ENCODE measurements around the gene TNNC1.

TNNC1 gene

GRCh38 chr3:52441772-52442332 lies 12.0 kb downstream of the TNNC1 start:
- no peak for DNase-seq

- DNase-seq: no peak
These were observed 12.6 kb downstream of the TNNC1 start for GRCh38 chr3:52441091-52441771.

DNA sequence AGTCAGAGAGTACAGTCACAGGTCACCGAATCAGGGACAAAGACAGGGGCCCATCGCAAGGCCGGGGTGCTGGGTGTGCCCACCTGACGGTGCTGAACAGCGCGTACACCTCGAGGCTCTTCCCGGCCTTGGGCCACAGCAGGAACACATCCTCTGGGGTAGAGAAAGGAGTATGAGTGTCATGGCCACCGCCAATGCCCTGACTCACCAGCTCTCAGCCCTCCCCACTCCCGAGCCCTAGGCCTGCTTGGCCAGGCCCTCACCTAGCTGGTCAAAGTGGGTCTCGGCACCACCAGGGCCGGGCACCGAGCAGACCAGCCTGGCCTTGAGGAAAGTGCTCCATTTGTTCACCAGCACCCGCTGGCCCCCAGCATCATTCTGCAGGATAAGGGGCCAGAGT lies 13.2 kb downstream of the TNNC1 start:
- no peak for DNase-seq

GRCh38 chr3:52440249-52440551 lies 13.6 kb downstream of the TNNC1 start:
- DNase-seq: no peak

- no peak for DNase-seq
These were observed 14.2 kb downstream of the TNNC1 start for GRCh38 chr3:52439426-52440248.

- DNase-seq: no peak
These were observed 15.0 kb downstream of the TNNC1 start for GRCh38 chr3:52438579-52439425.

- DNase-seq: no peak
These were observed 15.8 kb downstream of the TNNC1 start for GRCh38 chr3:52438104-52438376.

DNA sequence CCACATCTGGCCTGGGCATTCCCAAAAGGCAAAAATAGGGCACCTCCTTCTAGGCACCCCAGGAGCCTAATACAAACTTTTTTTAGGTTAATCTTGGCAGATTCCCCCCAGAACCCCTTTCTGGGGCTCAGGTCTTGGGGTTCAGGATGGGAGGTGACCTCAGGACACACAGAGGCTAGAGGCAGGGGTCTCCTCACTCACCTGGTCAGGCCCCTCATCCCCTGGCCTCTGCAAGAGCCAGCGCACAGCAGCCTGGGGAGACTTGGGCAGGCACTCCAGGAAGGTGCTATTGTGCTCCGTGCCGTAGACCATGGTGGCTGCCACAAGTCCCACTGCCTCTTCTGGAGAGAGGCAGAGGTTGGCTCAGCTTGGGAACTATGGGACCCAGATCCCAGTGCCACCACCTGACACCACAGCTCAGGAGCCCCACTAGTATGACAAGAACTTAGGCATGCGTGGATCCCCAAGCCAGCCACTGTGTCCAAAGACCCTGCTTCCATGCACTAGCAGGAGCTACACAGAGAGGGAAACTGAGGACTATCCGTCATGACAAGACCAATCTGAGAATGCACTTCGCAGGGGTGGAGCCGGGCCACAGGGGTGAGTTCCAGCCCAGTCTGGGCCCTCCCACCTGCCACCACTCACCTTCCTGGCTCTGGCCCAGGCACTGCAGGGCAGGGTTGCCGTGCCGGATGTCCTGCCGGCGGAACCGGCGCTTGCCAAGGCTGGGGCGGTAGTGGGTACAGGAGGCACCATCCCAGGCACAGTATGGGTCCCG lies 16.3 kb downstream of the TNNC1 start:
- DNase-seq: no peak

- DNase-seq: no peak
These were observed 17.2 kb downstream of the TNNC1 start for GRCh38 chr3:52436500-52437149.

GRCh38 chr3:52435246-52436101 lies 18.4 kb downstream of the TNNC1 start:
- DNase-seq: no peak

DNA sequence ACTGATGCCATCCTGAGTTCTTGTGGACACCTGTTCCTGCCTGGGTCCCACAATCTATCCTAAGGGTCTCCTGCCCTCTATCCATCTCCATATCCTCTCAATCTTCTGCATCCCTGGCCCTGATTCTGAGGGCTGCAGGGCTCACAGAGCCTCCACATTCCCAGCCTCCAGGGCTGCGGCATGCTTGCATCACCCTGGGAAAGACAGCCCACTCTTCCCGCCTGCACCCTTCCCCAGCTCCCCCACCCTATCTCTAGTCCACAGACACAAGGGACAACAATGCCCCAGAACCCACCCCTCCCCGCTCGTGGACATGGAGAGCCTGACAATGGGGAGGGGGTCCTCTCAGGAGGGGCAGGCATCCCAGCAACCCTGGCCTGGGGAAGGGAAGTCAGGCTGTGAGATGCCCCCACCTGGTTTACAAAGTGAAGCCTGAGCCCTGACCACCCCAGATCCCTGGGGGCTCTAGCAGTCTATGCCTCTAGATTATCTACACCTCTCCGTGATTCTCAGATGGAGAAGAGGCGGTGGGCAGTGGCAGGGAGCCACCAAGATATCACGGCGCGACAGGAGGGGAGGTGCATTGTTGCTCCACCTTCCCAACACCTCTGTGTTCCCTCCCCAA lies 19.2 kb downstream of the TNNC1 start:
- DNase-seq: no peak

DNA sequence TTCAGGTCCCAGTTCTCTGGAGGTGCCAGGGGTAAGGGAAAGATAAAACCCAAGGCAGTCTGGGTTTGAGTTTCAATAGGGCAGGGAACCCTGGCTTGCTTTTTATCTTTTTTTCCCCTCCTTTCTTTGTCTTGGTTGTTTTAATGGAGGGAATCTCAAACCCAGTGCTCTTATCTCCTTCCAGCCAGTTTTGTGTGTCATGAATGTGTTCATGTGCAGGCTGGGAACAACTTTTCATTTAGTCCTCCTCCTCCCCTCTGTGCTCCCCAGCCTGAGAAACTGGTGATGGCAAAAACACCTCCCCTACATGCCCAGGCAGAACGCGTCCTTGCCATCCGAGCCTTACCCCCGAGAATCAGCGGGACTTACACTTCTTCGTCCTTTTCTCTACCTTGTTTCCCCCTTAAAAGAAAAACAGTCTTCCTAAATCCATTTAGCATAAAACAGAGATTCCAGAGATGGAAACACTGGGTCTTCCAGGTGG lies 19.8 kb downstream of the TNNC1 start:
- DNase-seq: no peak

- no peak for DNase-seq
These were observed 20.4 kb downstream of the TNNC1 start for GRCh38 chr3:52433328-52433995.

GRCh38 chr3:52432691-52433141 lies 21.1 kb downstream of the TNNC1 start:
- DNase-seq: no peak

DNA sequence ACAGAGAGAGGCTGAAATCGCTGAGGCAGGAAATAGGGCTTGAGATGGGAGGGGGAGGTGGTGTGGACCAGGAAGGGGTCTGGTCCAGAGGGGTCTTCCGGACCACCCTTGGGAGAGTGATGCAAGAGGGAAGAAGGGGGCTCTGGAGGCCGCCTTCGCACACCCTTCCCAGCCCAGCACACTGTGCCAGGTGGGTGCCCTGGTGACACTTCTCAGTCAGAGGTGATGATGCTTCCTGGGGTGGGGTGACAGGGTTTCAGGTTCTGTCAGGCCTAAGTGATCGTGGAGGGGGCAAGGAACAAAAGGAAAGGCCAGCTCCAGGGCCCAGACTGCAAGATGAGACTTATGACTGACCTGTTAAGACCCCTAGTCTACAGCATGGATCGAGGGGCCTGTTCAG lies 21.6 kb downstream of the TNNC1 start:
- DNase-seq: no peak

DNA sequence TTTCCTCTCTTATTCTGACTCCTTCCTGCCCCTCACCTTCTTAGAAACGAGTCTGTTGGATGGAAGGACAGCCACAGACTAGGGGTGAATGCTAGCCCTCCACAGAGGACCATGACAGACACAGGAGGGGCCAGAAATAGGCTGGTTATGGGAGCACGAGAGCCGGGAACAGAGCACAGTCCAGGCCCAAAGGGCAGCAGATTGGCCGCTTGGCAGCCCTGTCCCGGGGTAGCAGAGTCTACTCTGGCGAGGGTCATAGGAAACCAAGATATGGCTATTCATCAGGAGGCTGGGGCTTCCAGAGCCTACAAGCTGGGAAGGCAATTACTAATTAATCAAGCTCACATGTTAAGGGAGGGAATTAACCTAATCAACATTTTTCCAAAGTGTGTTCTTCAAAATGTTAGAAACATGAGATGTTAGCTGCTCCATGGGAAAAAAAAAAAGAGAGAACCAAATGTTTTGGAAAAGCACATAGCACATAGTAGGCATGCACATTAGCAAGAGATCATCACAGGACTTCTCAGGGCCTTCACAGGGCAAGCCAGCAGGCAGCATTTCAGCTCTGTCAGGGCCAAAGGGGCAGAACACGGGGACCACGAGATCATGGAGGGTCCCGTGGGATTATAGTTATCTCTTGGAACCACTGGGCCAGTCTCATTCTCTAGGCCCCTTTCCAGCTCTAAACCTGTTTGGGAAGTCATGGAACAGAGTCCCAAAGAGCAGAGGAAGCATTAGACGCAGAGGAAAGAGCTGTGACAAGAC lies 22.2 kb downstream of the TNNC1 start:
- DNase-seq: no peak

- no peak for DNase-seq
These were observed 23.4 kb downstream of the TNNC1 start for GRCh38 chr3:52430416-52430810.

- no peak for DNase-seq
These were observed 23.9 kb downstream of the TNNC1 start for GRCh38 chr3:52429779-52430415.

GRCh38 chr3:52429031-52429430 lies 24.8 kb downstream of the TNNC1 start:
- no peak for DNase-seq

All from NCI-H774 (cell line).